ENCODE data around the gene HOXB1. TPM values are rescaled to one million over a fixed set of nuclear protein-coding genes. Genes with fewer than 3 reads are reported as not detected.

The HOXB1 gene
- total RNA-seq, 6 donors from 2014 or later: not detected

DNA sequence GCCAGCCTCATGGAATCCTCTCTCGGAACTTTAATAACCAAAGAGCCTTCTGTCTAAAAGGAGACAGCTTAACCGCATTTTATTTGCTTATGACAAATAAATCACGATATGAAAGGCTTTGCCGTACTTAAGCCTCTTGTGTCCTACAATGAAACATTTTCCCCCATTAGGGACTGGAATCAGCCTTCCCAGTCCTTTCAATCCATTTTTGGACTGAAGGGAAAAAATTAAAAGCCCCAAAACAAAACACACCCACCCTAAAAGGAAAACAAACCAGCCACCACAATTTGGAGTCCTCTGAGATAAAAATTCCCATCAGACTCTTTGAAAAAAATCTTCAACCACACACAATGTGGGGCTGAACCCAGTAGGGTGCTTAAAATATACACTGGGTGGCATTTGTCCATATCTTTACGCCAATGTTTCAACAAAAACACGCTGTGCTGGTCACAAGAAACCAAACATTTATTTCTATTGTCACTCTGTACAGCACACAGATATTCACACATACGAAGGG, 44.3 kb upstream of the HOXB1 start:
- H3K4me1 ChIP-seq: peaks cover 9 to 16% (median 11%) of the 10 kb centered on the region in 4 donors
- no peaks in the 10 kb centered on the region for H3K36me3 ChIP-seq
- peak overlapping the region in 2 of 4 donors; percentile 20 to 57 for H3K4me3 ChIP-seq
- no peak for ATAC-seq (ENCODE audit: low FRiP score in 2 of 2)
- peak overlapping the region; percentile 63 to 87 (median 79) for H3K27ac ChIP-seq
- peaks cover 0 to 49% (median 24%) of the 10 kb centered on the region in 4 donors for H3K27me3 ChIP-seq
- TF ChIP-seq POLR2A (IDR thresholded peaks at IDR 0.05) (no peak), POLR2AphosphoS5 (IDR thresholded peaks at IDR 0.05) (no peak), EP300 (IDR thresholded peaks at IDR 0.05) (no peak)
- TF ChIP-seq, protein P1, sequence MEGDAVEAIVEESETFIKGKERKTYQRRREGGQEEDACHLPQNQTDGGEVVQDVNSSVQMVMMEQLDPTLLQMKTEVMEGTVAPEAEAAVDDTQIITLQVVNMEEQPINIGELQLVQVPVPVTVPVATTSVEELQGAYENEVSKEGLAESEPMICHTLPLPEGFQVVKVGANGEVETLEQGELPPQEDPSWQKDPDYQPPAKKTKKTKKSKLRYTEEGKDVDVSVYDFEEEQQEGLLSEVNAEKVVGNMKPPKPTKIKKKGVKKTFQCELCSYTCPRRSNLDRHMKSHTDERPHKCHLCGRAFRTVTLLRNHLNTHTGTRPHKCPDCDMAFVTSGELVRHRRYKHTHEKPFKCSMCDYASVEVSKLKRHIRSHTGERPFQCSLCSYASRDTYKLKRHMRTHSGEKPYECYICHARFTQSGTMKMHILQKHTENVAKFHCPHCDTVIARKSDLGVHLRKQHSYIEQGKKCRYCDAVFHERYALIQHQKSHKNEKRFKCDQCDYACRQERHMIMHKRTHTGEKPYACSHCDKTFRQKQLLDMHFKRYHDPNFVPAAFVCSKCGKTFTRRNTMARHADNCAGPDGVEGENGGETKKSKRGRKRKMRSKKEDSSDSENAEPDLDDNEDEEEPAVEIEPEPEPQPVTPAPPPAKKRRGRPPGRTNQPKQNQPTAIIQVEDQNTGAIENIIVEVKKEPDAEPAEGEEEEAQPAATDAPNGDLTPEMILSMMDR (IDR thresholded peaks at IDR 0.05): no peak
- no peaks in the 10 kb centered on the region for H3K9me3 ChIP-seq
- DNase-seq: no peak
- WGBS, 2 donors: 51 to 52% methylated on average over 7 of the region's 7 CpGs

GRCh38 chr17:48574505-48575065, 43.8 kb upstream of the HOXB1 start:
- H3K4me1 ChIP-seq: peaks cover 9 to 16% (median 11%) of the 10 kb centered on the region in 4 donors
- H3K4me3 ChIP-seq: peak overlapping the region in 2 of 4 donors; percentile 20 to 57
- peaks cover 0 to 49% (median 24%) of the 10 kb centered on the region in 4 donors for H3K27me3 ChIP-seq

GRCh38 chr17:48571826-48572417, 41.1 kb upstream of the HOXB1 start:
- TF ChIP-seq POLR2A (IDR thresholded peaks at IDR 0.05): no peak
- no peak for TF ChIP-seq EP300 (IDR thresholded peaks at IDR 0.05)
- Histone ChIP-seq H3K27ac (peak overlapping the region; percentile 65 to 87 (median 72)), H3K27me3 (peaks cover 0 to 31% (median 14%) of the 10 kb centered on the region in 4 donors), H3K4me3 (no peak overlapping the region), H3K36me3 (no peaks in the 10 kb centered on the region), H3K4me1 (peaks cover 12 to 19% (median 16%) of the 10 kb centered on the region in 4 donors), H3K9me3 (no peaks in the 10 kb centered on the region)
- no peak for ATAC-seq (ENCODE audit: low FRiP score in 2 of 2)
- 67 to 81% methylated on average over 1 of the region's 1 CpG for WGBS, 2 donors
- DNase-seq: no peak

More at GRCh38 chr17:48574505-48575065, 43.8 kb upstream of the HOXB1 start:
- Histone ChIP-seq H3K9me3 (no peaks in the 10 kb centered on the region), H3K27ac (peak overlapping the region; percentile 71 to 87 (median 79)), H3K36me3 (no peaks in the 10 kb centered on the region)
- ATAC-seq (ENCODE audit: low FRiP score in 2 of 2) (no peak), DNase-seq (no peak)
- 43 to 48% methylated on average over 8 of the region's 8 CpGs for WGBS, 2 donors
- TF ChIP-seq, protein P1 (IDR thresholded peaks at IDR 0.05): no peak

DNA sequence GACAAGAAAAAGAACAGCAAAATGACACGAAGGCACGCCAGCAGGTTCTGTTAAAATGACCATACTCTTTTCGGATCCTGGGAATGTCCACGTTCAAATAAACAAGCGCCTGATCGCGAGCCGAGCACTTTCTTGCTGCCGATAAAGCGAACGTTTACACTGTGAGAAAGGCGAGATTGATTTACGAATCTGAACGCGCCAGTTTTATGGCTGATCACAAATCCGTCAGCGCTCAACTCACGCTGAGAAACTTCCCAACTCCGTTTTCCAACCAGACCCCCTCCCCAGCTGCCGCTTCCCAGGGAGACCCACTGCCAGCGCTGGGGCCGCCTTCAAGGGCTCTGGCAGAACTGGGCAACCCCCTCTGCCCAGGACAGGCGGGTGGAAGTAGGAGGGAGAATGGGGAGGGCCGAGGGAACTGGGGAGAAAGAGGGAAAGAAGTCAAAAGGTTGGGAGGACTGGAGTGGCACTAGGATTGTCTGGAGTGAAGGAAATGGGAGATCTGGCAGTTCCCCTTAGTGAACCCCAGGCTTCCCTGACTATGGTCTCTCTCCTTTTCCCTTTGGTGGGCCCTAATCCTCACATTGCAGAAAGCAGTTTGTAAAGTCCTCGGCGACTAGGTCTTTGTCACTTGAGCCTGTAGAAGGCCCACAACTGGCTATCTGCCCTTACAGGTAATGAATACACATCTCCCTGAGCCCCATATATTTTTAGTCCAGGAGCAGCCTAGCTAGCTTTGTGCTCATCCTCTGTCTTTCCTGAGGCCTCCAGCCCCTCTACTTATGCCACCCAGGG, 40.4 kb upstream of the HOXB1 start:
- 37 to 38% methylated on average over 26 of the region's 26 CpGs for WGBS, 2 donors
- no peak for TF ChIP-seq EP300 (IDR thresholded peaks at IDR 0.05)
- peak overlapping the region in 2 of 4 donors; percentile 8 to 21 for H3K4me3 ChIP-seq
- H3K27me3 ChIP-seq: peaks cover 0 to 24% (median 11%) of the 10 kb centered on the region in 4 donors
- no peak for DNase-seq
- no peak for ATAC-seq (ENCODE audit: low FRiP score in 2 of 2)
- H3K9me3 ChIP-seq: no peaks in the 10 kb centered on the region
- peaks cover 5 to 15% (median 13%) of the 10 kb centered on the region in 4 donors for H3K4me1 ChIP-seq
- peak overlapping the region; percentile 65 to 87 (median 72) for H3K27ac ChIP-seq
- H3K36me3 ChIP-seq: no peaks in the 10 kb centered on the region

DNA sequence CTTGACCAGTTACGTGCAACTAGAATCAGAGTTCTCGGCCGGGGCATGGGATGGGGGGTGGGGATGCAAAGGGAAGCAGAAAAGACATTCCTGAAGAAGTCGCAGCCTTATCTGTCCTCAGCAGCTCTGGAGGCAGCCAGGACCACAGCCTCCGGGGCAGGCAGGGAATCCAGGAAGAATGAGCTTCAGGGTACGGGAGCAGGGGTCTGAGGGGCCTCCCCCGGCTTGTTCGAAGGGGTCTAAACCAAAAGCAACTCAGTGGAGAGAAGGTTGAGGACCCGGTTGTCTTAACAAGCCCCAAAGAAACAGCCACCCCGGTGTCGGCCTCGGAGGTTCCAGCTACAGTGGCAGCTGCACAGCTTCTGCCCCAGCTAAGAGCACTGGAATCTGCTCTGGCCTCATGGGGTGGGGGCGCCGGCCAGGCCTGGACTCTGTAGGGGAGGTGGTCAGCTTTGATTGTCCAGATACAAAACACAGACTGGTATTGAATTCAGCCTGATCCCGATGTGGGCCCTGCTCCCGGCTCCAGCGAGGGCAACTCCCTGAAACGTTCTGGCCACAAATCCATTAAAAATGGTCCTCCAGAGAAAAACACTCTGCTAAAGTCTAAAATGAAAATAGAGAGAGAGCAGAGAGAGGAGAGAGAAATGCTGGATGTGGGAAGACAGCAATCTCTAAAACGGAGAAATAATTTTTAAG, 39.7 kb upstream of the HOXB1 start:
- Histone ChIP-seq H3K4me1 (peaks cover 0 to 10% (median 7%) of the 10 kb centered on the region in 4 donors), H3K27me3 (peaks cover 0 to 17% (median 8%) of the 10 kb centered on the region in 4 donors), H3K36me3 (no peaks in the 10 kb centered on the region), H3K9me3 (no peaks in the 10 kb centered on the region), H3K27ac (peak overlapping the region; percentile 65 to 87 (median 72)), H3K4me3 (peak overlapping the region in 2 of 4 donors; percentile 8 to 21)
- TF ChIP-seq POLR2AphosphoS5 (IDR thresholded peaks at IDR 0.05) (no peak), EP300 (IDR thresholded peaks at IDR 0.05) (no peak), POLR2A (IDR thresholded peaks at IDR 0.05) (no peak)
- TF ChIP-seq, protein P1 (IDR thresholded peaks at IDR 0.05): no peak
- 23 to 31% methylated on average over 16 to 17 of the region's 19 CpGs for WGBS, 2 donors
- peak in 1 of 2 donors; percentile 57 for DNase-seq
- peak in 1 of 2 donors; percentile 40 for ATAC-seq (ENCODE audit: low FRiP score in 2 of 2)

Data from upper lobe of left lung (tissue), 6 donors.